ENCODE data around the gene IGF2BP2.
A peak's percentile ranks its signal among the peaks of the same experiment; 100 is the strongest.

Gene IGF2BP2

GRCh38 chr3:185830018-185830797 lies 5.4 kb upstream of the IGF2BP2 start:
- no peak for ATAC-seq (replicated peaks; ENCODE audit: extremely low read depth, poor library complexity, severe bottlenecking)
- peaks cover 78% of the 10 kb centered on the region for H3K27me3 Mint-ChIP-seq
- H3K9me3 Mint-ChIP-seq, result no peaks in the 10 kb centered on the region

GRCh38 chr3:185828755-185829154 lies 3.9 kb upstream of the IGF2BP2 start:
- no peak overlapping the region for H3K27ac Mint-ChIP-seq (ENCODE audit: low read depth)

More at GRCh38 chr3:185830018-185830797, 5.4 kb upstream of the IGF2BP2 start:
- no peak overlapping the region for H3K4me3 Mint-ChIP-seq
- H3K4me1 Mint-ChIP-seq, result no peaks in the 10 kb centered on the region
- H3K27ac Mint-ChIP-seq (ENCODE audit: low read depth), result no peak overlapping the region
- H3K36me3 Mint-ChIP-seq (ENCODE audit: insufficient read depth), result peaks cover 1% of the 10 kb centered on the region
- no peak for DNase-seq (ENCODE audit: low spot score in 2 of 2)

GRCh38 chr3:185827595-185828344 lies 2.9 kb upstream of the IGF2BP2 start:
- Mint-ChIP-seq H3K36me3 (ENCODE audit: insufficient read depth) (peaks cover 4% of the 10 kb centered on the region), H3K27me3 (peaks cover 84% of the 10 kb centered on the region), H3K4me3 (no peak overlapping the region), H3K4me1 (peaks cover 8% of the 10 kb centered on the region), H3K27ac (ENCODE audit: low read depth) (no peak overlapping the region), H3K9me3 (no peaks in the 10 kb centered on the region)
- DNase-seq (ENCODE audit: low spot score in 2 of 2) (no peak), ATAC-seq (replicated peaks; ENCODE audit: extremely low read depth, poor library complexity, severe bottlenecking) (no peak)

More at GRCh38 chr3:185828755-185829154, 3.9 kb upstream of the IGF2BP2 start:
- H3K9me3 Mint-ChIP-seq, result no peaks in the 10 kb centered on the region
- H3K4me1 Mint-ChIP-seq, result peaks cover 7% of the 10 kb centered on the region
- DNase-seq (ENCODE audit: low spot score in 2 of 2), result no peak
- no peak for ATAC-seq (replicated peaks; ENCODE audit: extremely low read depth, poor library complexity, severe bottlenecking)
- peaks cover 4% of the 10 kb centered on the region for H3K36me3 Mint-ChIP-seq (ENCODE audit: insufficient read depth)
- peaks cover 78% of the 10 kb centered on the region for H3K27me3 Mint-ChIP-seq
- H3K4me3 Mint-ChIP-seq, result no peak overlapping the region

GRCh38 chr3:185825639-185826481 lies 1.0 kb upstream of the IGF2BP2 start:
- no peaks in the 10 kb centered on the region for H3K9me3 Mint-ChIP-seq
- H3K27me3 Mint-ChIP-seq, result peaks cover 85% of the 10 kb centered on the region
- peak overlapping the region; percentile 84 for H3K4me3 Mint-ChIP-seq
- no peak for DNase-seq (ENCODE audit: low spot score in 2 of 2)
- peaks cover 4% of the 10 kb centered on the region for H3K36me3 Mint-ChIP-seq (ENCODE audit: insufficient read depth)
- no peak overlapping the region for H3K27ac Mint-ChIP-seq (ENCODE audit: low read depth)
- peaks cover 8% of the 10 kb centered on the region for H3K4me1 Mint-ChIP-seq
- peak; percentile 28 for ATAC-seq (replicated peaks; ENCODE audit: extremely low read depth, poor library complexity, severe bottlenecking)

GRCh38 chr3:185824051-185825005 lies 514 bp downstream of the IGF2BP2 start:
- Mint-ChIP-seq H3K36me3 (ENCODE audit: insufficient read depth) (peaks cover 2% of the 10 kb centered on the region), H3K4me1 (peaks cover 8% of the 10 kb centered on the region), H3K27me3 (peaks cover 83% of the 10 kb centered on the region), H3K4me3 (peak overlapping the region; percentile 84), H3K27ac (ENCODE audit: low read depth) (no peak overlapping the region), H3K9me3 (no peaks in the 10 kb centered on the region)
- no peak for ATAC-seq (replicated peaks; ENCODE audit: extremely low read depth, poor library complexity, severe bottlenecking)
- no peak for DNase-seq (ENCODE audit: low spot score in 2 of 2)

- peak overlapping the region; percentile 84 for H3K4me3 Mint-ChIP-seq
- H3K27ac Mint-ChIP-seq (ENCODE audit: low read depth), result no peak overlapping the region
- no peaks in the 10 kb centered on the region for H3K9me3 Mint-ChIP-seq
- peaks cover 2% of the 10 kb centered on the region for H3K36me3 Mint-ChIP-seq (ENCODE audit: insufficient read depth)
- peaks cover 80% of the 10 kb centered on the region for H3K27me3 Mint-ChIP-seq
- DNase-seq (ENCODE audit: low spot score in 2 of 2), result no peak
- ATAC-seq (replicated peaks; ENCODE audit: extremely low read depth, poor library complexity, severe bottlenecking), result no peak
- peaks cover 8% of the 10 kb centered on the region for H3K4me1 Mint-ChIP-seq
Measured at GRCh38 chr3:185823078-185824044, 1.5 kb downstream of the IGF2BP2 start.

GRCh38 chr3:185822221-185823000 lies 2.4 kb downstream of the IGF2BP2 start:
- Mint-ChIP-seq H3K9me3 (no peaks in the 10 kb centered on the region), H3K36me3 (ENCODE audit: insufficient read depth) (peaks cover 2% of the 10 kb centered on the region), H3K4me1 (peaks cover 8% of the 10 kb centered on the region), H3K27ac (ENCODE audit: low read depth) (no peak overlapping the region), H3K27me3 (peaks cover 75% of the 10 kb centered on the region), H3K4me3 (peak overlapping the region; percentile 84)
- no peak for DNase-seq (ENCODE audit: low spot score in 2 of 2)
- ATAC-seq (replicated peaks; ENCODE audit: extremely low read depth, poor library complexity, severe bottlenecking), result no peak

- Mint-ChIP-seq H3K9me3 (no peaks in the 10 kb centered on the region), H3K27ac (ENCODE audit: low read depth) (no peak overlapping the region), H3K36me3 (ENCODE audit: insufficient read depth) (peaks cover 2% of the 10 kb centered on the region), H3K4me3 (no peak overlapping the region), H3K27me3 (peaks cover 74% of the 10 kb centered on the region), H3K4me1 (peaks cover 8% of the 10 kb centered on the region)
- ATAC-seq (replicated peaks; ENCODE audit: extremely low read depth, poor library complexity, severe bottlenecking), result no peak
- no peak for DNase-seq (ENCODE audit: low spot score in 2 of 2)
Measured at GRCh38 chr3:185820973-185821758, 3.7 kb downstream of the IGF2BP2 start.

GRCh38 chr3:185818267-185818875 lies 6.5 kb downstream of the IGF2BP2 start:
- Mint-ChIP-seq H3K9me3 (no peaks in the 10 kb centered on the region), H3K36me3 (ENCODE audit: insufficient read depth) (no peaks in the 10 kb centered on the region), H3K27ac (ENCODE audit: low read depth) (no peak overlapping the region), H3K4me3 (no peak overlapping the region), H3K27me3 (peaks cover 64% of the 10 kb centered on the region), H3K4me1 (no peaks in the 10 kb centered on the region)
- no peak for ATAC-seq (replicated peaks; ENCODE audit: extremely low read depth, poor library complexity, severe bottlenecking)
- no peak for DNase-seq (ENCODE audit: low spot score in 2 of 2)
